GM18508 (cell line): Measurements from ENCODE around the gene CD99.
"Not testable (repeated sequence)": the region's sequence is repeated elsewhere in the genome, so short reads cannot be mapped to it uniquely, and the experiment has no call there.

Experiments
- ATAC-seq: cut with Tn5 transposase; IDR thresholded peaks from one replicate; pipeline ENCODE4 v1.9.1; 2021; ENCODE audit warnings: moderate number of reproducible peaks; ENCODE audit not compliant: insufficient read depth, unreplicated experiment

CD99 gene

DNA sequence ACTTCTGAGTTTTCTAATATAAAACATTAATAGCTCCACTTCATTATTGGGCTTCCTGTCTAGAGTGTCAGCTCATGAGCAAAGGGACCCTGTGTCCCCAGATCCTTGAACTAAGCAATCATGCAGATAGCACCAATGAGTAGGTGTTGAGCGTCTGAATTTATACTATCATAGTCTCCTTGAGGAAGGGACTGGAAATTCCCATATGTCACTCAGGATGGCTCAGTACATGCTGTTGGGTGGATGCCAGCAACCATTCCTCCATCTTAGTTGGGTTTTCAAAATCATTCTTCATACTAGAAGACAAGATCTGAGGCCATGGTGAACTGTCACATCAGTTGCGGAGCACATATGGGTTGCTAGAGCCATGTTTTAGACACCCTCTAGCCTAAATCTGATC, 27.7 kb downstream of the CD99 start:
- no peak for ATAC-seq

GRCh38 chrX:2719774-2720447, 28.8 kb downstream of the CD99 start:
- ATAC-seq = no peak

DNA sequence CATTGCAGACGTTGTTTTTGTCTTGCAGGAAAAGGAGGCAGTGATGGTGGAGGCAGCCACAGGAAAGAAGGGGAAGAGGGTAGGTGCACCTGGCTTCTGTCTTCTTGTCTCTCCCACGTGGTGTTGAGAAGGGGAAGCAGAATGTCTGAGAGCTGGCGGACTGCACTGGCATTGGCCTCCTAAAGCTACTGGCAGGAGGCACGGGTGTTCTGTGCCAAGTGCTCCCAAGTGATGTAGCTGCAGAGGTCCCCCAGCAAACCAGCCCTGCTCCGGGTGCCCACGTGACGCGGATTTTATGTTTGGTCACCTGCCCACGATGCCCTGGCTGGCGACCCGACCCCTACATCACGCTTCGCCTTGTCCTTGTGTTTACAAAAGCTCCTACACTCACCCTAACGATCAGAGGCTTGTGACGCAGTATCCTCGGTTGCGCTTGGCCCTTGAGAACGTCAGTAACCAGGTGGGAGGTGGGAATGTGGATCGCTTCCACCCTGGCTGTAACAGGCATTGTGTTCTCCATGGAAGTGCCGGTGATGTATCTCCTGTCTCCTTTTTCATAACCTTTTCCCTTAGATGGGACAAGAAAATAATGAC, 32.3 kb downstream of the CD99 start:
- ATAC-seq = no peak

DNA sequence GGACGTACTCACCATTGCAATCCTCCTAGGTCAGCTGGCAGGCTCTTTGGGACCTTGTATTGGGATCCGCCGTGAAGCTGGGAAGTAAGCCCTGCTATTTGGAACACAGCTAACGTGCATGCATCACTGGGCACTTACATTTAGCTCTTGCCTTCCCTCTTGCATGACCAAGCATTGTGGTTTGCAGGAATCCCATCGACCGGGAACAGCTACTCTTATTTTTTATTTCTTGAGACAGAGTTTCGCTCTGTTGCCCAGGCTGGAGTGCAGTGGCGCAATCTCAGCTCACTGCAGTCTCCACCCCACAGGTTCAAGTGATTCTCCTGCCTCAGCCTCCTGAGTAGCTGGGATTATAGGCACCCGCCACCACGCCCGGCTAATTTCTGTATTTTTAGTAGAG, 36.2 kb downstream of the CD99 start:
- not testable (repeated sequence) for ATAC-seq

GRCh38 chrX:2732076-2732475, 41.0 kb downstream of the CD99 start:
- ATAC-seq = no peak

DNA sequence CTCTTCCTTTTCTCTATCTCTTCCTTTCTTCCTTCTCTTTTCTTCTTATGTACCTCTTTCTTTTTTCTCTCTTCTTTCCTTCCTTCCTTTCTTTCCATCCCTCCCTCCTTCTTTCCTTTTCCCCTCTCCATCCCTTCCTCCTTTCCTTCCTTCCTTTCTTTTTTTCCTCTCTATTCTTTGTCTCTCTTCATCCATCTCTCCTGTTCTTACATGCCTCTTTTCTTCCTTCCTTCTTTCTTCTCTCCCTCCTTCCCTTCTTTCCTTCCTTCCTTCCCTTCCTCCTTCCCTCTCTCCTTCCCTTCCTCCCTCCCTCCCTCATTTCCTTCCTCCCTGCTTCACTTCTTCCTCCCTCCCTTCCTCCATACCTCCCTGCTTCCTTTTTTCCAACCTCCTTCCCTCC, 41.6 kb downstream of the CD99 start:
- no peak for ATAC-seq

- ATAC-seq = no peak
These were observed 42.2 kb downstream of the CD99 start for GRCh38 chrX:2733286-2733685.

DNA sequence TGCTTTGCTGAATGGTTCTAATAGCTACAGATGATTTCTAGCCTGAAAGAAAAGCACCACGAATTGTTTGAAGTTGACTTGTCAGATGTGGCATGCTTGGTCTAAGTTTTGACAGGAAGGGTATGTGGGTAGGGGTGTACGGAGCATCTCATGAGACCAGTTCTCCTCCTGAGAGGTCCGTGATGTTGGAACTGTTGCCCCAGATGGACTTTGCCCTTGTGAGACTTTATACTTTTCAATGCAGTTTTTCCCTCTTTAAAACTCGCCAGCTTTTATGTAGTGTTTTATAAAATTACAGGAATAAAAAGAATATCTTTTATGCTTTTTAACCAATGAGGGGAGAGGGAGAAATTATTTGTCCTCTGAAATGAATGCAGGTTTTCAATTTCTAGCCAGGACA, 44.2 kb downstream of the CD99 start:
- no peak for ATAC-seq

GRCh38 chrX:2740672-2741071, 49.6 kb downstream of the CD99 start:
- no peak for ATAC-seq

DNA sequence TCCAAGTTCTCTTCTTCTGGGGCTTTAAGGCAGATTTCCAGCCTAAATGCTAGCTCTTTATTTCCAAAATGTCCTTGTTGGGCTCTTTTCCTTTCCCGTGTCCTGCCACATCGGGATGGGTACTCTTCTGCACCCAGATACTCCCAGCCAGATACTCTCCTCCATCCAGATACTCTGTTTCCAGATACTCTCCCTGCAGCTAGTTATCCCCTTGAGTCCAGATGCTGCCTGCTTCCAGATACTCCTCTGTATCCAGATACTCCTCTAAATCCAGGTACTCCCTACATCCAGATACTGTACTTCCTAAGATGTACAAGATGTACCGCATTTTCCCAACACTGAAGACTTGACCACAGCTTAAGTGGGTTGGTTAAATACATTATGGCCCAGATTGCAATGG, 50.3 kb downstream of the CD99 start:
- no peak for ATAC-seq

- not testable (repeated sequence) for ATAC-seq
These were observed 55.2 kb downstream of the CD99 start for GRCh38 chrX:2746250-2746649.

DNA sequence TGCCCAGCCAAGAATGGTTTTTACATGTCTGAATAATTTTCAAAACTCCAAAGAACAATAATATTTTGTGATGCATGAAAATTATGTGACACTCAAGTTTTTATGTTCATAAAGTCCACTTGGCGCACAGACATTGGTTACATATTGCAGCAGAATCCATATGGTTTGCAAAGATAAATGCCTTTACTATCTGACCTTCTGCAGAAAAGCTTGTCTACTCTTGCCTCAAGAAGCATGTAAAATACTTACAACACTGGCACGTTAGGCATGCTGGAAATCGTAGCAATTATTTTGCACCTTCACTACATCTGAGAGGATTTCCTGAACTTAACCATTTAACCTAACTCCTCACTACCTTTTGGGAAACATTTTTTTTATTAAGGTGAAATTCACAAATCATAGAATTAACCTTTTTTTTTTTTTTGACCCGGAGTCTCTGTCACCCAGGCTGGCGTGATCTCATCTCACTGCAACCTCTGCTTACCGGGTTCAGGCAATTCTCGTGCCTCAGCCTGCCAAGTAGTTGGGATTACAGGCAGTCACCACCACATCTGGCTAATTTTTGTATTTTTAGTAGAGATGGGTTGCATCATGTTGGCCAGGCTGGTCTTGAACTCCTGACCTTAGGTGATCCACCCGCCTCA, 57.2 kb downstream of the CD99 start:
- ATAC-seq = no peak

DNA sequence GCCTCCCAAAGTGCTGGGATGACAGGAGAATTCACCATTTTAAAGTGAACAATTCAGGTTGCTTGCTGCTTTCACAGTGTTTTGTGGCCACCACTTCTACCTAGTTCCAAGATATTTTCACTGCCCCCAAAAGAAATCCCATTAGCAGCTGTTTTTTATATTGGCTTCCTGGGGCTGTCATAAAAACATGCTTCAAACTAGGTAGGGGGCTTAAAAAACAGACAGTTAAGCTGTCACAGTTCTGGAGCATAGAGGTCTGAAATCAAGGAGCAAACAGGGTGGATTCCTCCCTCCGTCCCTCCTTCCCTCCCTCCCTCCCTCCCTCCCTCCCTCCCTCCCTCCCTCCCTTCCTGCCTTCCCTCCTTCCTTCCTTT, 57.7 kb downstream of the CD99 start:
- no peak for ATAC-seq

- ATAC-seq = no peak
These were observed 60.2 kb downstream of the CD99 start for GRCh38 chrX:2751291-2751690.

- not testable (repeated sequence) for ATAC-seq
These were observed 60.8 kb downstream of the CD99 start, which contains the start of gene XG for GRCh38 chrX:2751874-2752300. TSS of gene XG (plus strand) at chrX:2752040. CDS start at chrX:2752275, 235 bp downstream.

- ATAC-seq = not testable (repeated sequence)
These were observed 61.3 kb downstream of the CD99 start for GRCh38 chrX:2752441-2752840.

DNA sequence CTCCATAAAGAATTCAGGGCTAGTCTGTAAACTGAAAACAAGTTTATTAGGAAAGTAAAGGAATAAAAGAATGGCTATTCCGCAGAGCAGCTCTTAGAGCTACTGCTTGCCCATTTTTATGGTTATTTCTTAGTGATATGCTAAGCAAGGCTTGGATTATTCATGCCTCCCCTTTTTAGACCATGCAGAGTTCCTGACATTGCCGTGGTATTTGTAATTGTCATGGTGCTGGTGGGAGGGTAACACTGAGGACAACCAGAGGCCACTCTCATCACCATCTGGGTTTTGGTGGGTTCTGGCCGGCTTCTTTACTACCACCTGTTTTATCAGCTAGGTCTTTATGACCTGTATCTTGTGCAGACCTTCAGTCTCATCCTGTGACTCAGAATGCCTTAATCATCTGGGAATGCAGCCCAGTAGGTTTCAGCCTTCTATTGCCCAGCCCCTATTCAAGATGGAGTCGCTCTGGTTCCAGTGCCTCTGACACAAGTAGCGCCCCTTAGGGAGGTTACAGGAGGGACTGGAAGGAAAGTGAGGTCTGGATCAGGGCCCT, 64.1 kb downstream of the CD99 start:
- not testable (repeated sequence) for ATAC-seq

GRCh38 chrX:2756548-2756947, 65.5 kb downstream of the CD99 start:
- no peak for ATAC-seq

- no peak for ATAC-seq
These were observed 70.2 kb downstream of the CD99 start for GRCh38 chrX:2761246-2761645.

GRCh38 chrX:2762671-2763070, 71.6 kb downstream of the CD99 start:
- not testable (repeated sequence) for ATAC-seq

- not testable (repeated sequence) for ATAC-seq
These were observed 73.9 kb downstream of the CD99 start for GRCh38 chrX:2764766-2765548.
